Adrenal gland (tissue), 12 donors: Measurements from ENCODE around the gene GNAI3. TPM values are rescaled to one million over a fixed set of nuclear protein-coding genes. Genes with fewer than 3 reads are reported as not detected.

Source experiments
- DNase-seq, 7 donors: peaks; one replicate each; pipeline ENCODE4 v3.0.0-alpha.2; 2019 to 2020
- H3K27ac ChIP-seq, 5 donors: fragments of 200-600 bp; sonication (generic) in 4 of 5; 1 replicate in 3 of 5; 2 replicates in 2 of 5; pipeline versions ENCODE4 v1.5.1 to v1.8.0; 2016 to 2020; ENCODE audit warnings: mild to moderate bottlenecking in 1 of 5
- H3K27me3 ChIP-seq: fragments of 200-600 bp; 2 replicates; pipeline ENCODE4 v1.8.0; 2021
- H3K36me3 ChIP-seq, 2 donors: fragments of 200-600 bp; replicated peaks in 1 of 2; 1 replicate in 1 of 2; 2 replicates in 1 of 2; pipeline versions ENCODE4 v1.5.1 to v1.8.0; 2018 to 2022
- H3K4me1 ChIP-seq, 2 donors: fragments of 200-600 bp; replicated peaks in 1 of 2; 1 replicate in 1 of 2; 2 replicates in 1 of 2; pipeline versions ENCODE4 v1.5.1 to v1.8.0; 2018 to 2021
- H3K4me3 ChIP-seq, 4 donors: fragments of 200-600 bp; sonication (generic) in 3 of 4; one replicate each; pipeline ENCODE4 v1.5.1; 2016 to 2018
- H3K9me3 ChIP-seq, 3 donors: fragments of 200-600 bp; sonication (generic) in 1 of 3; replicated peaks in 1 of 3; 1 replicate in 2 of 3; 2 replicates in 1 of 3; pipeline versions ENCODE4 v1.5.1 to v1.8.0; 2016 to 2021
- POLR2A ChIP-seq, 2 donors: fragments of 450-650 bp; IDR thresholded peaks; one replicate each; pipeline ENCODE4 v1.6.1; 2017; ENCODE audit warnings: antibody characterized with exemption in 2 of 2, mild to moderate bottlenecking in 2 of 2, moderate library complexity in 1 of 2
- WGBS, 4 donors: extraction: QIAGEN DNeasy Blood & Tissue Kit in 2 of 4; methylation state at CpG; one replicate each; pipeline versions ENCODE4 v1.1.5 to v1.1.7; 2013 to 2017; 5-methylcytosine and 5-hydroxymethylcytosine counted together
- intact Hi-C, 2 donors: fragments of 100-400 bp; cut with DNase I; formaldehyde crosslinking; loops; one replicate each; pipeline versions ENCODE4 v1.14.1 to v1.15.0; 2022 to 2023
- polyA plus RNA-seq, 3 donors: library from polyadenylated mRNA; stranded (reverse); fragments of 200-250 nt in 2 of 3; fragments of 350-450 nt in 1 of 3; fragmentation: Illumina TruSeq in 1 of 3; extraction: RNeasy Lipid Tissue Mini Kit (QIAGEN cat#74804) in 1 of 3; gene quantifications; one replicate each; pipeline ENCODE4 v1.2.3, GENCODE V29; 2013 to 2014
- total RNA-seq, 9 donors: library from RNA; depleted of rRNA in 4 of 9; stranded (reverse); fragments of >200 nt in 4 of 9; fragments of 120-200 nt in 1 of 9; fragmentation: NEBNext Ultra II Directional in 1 of 9; extraction: Animal tissue kit (Norgen Biotek cat#: 25700) in 1 of 9; gene quantifications; one replicate each; pipeline versions ENCODE4 v1.1.0 to v1.2.4, GENCODE V29; 2013 to 2023
- TF ChIP-seq, protein P1 (sequence below), 6 experiments: fragments of 450-650 bp in 4 of 6; fragments of 200-600 bp in 2 of 6; sonication (generic) in 1 of 6; IDR thresholded peaks; 1 replicate in 5 of 6; 2 replicates in 1 of 6; pipeline versions ENCODE4 v1.5.1 to v1.8.0; 2016 to 2021; ENCODE audit warnings: antibody characterized with exemption in 6 of 6, mild to moderate bottlenecking in 2 of 6, moderate library complexity in 1 of 6
- donor health status: healthy with polysubstance abuse.
- donor health status: Bipolar disorder and iron deficiency.
- donor health status: DM: yes; HTN: yes; CAD: no.
- donor health status: DM: no; HTN: no; CAD: no.
- donor health status: DM: no; HTN: no; CAD: no.
- donor health status: DM: yes; HTN: yes; CAD: no.

Gene GNAI3
- total and polyA plus RNA-seq, 12 donors, result 1.6 to 12.0 (median 5.6) TPM

DNA sequence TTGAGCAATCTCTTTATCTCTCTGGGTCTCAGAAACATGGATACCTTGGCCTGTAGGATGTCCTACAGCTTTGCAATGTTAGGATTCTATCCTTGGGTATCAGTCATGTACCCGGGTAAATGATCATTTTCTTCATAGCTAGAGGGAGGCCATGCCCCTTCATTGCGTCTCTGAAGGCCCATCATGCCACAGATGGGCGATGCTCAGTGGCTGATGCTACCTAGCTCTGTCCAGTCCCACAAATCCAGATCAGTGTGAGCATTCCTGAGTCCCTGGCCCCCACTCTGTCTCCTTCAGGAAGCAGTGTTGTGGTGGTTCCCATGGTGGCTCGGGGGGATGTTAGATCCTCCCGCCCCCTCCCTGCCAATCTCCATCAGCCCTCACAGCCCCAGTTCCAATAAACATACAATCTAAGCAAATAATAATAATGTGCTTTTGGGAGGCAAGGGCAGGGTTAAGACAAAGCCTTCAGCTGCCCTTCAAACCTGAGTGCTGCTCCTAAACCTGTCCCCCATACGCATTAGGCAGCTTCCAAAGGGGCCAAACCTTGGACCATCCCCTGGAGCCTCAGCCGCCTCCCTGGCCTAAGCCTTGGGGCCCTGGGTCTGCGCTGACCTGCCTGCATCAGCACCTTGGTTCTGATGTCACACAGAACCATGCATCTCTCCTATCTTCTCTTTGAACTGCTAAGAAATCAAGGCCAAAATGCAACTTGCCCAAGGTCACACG, 9.4 kb upstream of the GNAI3 start:
- no peaks in the 10 kb centered on the region for H3K36me3 ChIP-seq
- no peak overlapping the region for H3K27ac ChIP-seq
- no peaks in the 10 kb centered on the region for H3K27me3 ChIP-seq
- intact Hi-C loops, result loop anchor here (10.0 kb wide), 2 partner anchors 114 to 264 kb away; partner anchors contain the start of gene PSMA5 (in 1 of the 2)
- DNase-seq, result no peak
- no peak overlapping the region for H3K4me3 ChIP-seq
- H3K4me1 ChIP-seq, result peaks cover 0 to 3% of the 10 kb centered on the region in 2 donors
- no peaks in the 10 kb centered on the region for H3K9me3 ChIP-seq
- TF ChIP-seq POLR2A (IDR thresholded peaks at IDR 0.05), result no peak
- TF ChIP-seq, protein P1, sequence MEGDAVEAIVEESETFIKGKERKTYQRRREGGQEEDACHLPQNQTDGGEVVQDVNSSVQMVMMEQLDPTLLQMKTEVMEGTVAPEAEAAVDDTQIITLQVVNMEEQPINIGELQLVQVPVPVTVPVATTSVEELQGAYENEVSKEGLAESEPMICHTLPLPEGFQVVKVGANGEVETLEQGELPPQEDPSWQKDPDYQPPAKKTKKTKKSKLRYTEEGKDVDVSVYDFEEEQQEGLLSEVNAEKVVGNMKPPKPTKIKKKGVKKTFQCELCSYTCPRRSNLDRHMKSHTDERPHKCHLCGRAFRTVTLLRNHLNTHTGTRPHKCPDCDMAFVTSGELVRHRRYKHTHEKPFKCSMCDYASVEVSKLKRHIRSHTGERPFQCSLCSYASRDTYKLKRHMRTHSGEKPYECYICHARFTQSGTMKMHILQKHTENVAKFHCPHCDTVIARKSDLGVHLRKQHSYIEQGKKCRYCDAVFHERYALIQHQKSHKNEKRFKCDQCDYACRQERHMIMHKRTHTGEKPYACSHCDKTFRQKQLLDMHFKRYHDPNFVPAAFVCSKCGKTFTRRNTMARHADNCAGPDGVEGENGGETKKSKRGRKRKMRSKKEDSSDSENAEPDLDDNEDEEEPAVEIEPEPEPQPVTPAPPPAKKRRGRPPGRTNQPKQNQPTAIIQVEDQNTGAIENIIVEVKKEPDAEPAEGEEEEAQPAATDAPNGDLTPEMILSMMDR (IDR thresholded peaks at IDR 0.05), result no peak
- 65 to 83% (median 77%) methylated on average over 6 to 9 of the region's 9 CpGs for WGBS, 4 donors

DNA sequence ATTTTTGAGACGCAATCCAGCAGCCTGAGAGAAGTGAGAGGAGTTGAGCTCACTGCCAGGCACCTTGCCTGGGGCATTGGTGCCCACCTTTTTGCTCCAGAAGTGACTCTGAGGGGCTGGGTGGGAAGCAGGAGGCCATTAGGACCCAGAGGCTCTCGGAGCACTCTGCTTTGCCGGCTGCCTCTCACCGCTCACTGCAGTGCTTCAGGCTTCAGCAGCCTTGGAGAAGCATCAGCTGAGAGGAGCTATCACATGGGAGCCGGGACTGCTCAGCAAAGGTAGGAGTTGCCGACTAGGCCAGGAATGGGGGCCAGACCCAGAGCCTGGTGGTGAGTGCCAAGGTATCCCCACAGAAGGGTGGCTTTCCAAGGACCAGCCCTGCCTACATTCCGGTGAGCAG, 8.7 kb upstream of the GNAI3 start, which contains the start of gene GPR61:
Gene GPR61, plus strand, starts transcription at position 197 of the 400 bp plus-strand sequence. CDS start 3,151 bp downstream, outside the sequence.
- Histone ChIP-seq H3K4me3 (no peak within 1 kb of the TSS), H3K9me3 (no peaks in the 10 kb centered on the region), H3K36me3 (no peaks in the 10 kb centered on the region), H3K4me1 (peaks cover 0 to 3% of the 10 kb centered on the region in 2 donors), H3K27ac (no peak within 1 kb of the TSS), H3K27me3 (no peaks in the 10 kb centered on the region)
- DNase-seq, result peak in 2 of 7 donors; percentile 42 to 74
- TF ChIP-seq, protein P1 (IDR thresholded peaks at IDR 0.05), result no peak
- no peak for TF ChIP-seq POLR2A (IDR thresholded peaks at IDR 0.05)
- intact Hi-C loops, result loop anchor here (5.0 to 10.0 kb wide), 5 partner anchors 88 to 445 kb away; partner anchors contain the start of genes AHCYL1 (in 1 of the 2) and PSMA5 (in 1 of the 2)
- 39 to 71% (median 45%) methylated on average over 1 to 7 of the region's 7 CpGs for WGBS, 4 donors

DNA sequence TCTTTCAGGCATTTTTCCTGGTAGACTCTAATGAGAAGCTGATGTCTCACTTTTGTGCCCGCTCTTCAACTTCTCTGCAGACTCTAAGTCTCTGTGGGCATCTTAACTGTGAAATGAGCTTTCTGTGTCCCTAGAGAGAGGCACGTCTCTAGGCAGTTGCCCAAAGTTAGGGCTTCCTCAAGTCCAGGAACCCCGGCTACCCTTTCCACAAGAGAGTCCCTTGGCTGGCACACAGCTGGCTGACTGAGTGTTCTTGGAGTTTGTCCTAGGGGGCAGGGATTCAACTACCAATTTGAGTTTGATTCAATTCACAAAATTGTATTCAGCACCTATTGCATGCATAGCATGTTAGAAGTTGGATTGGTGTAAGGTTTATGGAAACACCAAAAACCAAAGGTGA, 7.3 kb upstream of the GNAI3 start:
- peaks cover 0 to 3% of the 10 kb centered on the region in 2 donors for H3K4me1 ChIP-seq
- intact Hi-C loops, result loop anchor here (5.0 to 10.0 kb wide), 3 partner anchors 86 to 444 kb away; partner anchors contain the start of gene AHCYL1 (in 1 of the 2)
- no peak for TF ChIP-seq POLR2A (IDR thresholded peaks at IDR 0.05)
- TF ChIP-seq, protein P1 (IDR thresholded peaks at IDR 0.05), result no peak
- H3K27ac ChIP-seq, result no peak overlapping the region
- no peak overlapping the region for H3K4me3 ChIP-seq
- no peaks in the 10 kb centered on the region for H3K9me3 ChIP-seq
- H3K36me3 ChIP-seq, result no peaks in the 10 kb centered on the region
- no peak for DNase-seq
- H3K27me3 ChIP-seq, result no peaks in the 10 kb centered on the region
- 82 to 94% (median 89%) methylated on average over 3 of the region's 3 CpGs for WGBS, 4 donors

DNA sequence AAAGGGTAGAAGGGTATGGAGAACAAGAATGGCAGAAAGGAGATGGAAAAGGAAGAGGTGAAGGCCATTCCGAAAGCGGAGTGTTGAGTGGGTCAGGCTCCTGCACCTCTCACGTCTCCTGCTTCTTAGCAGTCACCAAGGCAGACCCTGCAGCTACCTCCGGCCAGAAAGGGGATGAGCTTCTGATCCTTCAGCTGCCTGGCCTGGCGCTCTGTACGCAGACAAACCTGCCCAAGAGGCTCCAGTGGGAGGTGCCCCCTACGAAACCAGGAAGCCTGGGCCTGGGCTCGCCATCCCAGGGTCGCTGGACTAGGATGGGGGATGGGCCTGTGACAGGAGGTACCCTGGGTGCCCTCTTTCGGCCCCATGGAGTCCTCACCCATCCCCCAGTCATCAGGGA, 5.8 kb upstream of the GNAI3 start:
- DNase-seq, result no peak
- no peak overlapping the region for H3K4me3 ChIP-seq
- 81 to 91% (median 89%) methylated on average over 8 to 10 of the region's 10 CpGs for WGBS, 4 donors
- no peaks in the 10 kb centered on the region for H3K9me3 ChIP-seq
- no peak overlapping the region for H3K27ac ChIP-seq
- no peak for TF ChIP-seq POLR2A (IDR thresholded peaks at IDR 0.05)
- TF ChIP-seq, protein P1 (IDR thresholded peaks at IDR 0.05), result no peak
- H3K36me3 ChIP-seq, result no peaks in the 10 kb centered on the region
- H3K4me1 ChIP-seq, result peaks cover 11 to 16% of the 10 kb centered on the region in 2 donors
- intact Hi-C loops, result loop anchor here (5.0 to 10.0 kb wide), 3 partner anchors 85 to 442 kb away; partner anchors contain the start of gene AHCYL1 (in 1 of the 2)
- H3K27me3 ChIP-seq, result no peaks in the 10 kb centered on the region
